Activated T-helper 9 cell treated with anti-CD3 and anti-CD28 coated beads, Interleukin-2, amount 50 U/mL, for 16 hours (primary cell): ENCODE results near the gene SUCNR1.
"Not testable (repeated sequence)": the region's sequence is repeated elsewhere in the genome, so short reads cannot be mapped to it uniquely, and the experiment has no call there.

Source experiments
- DNase-seq: peaks from one replicate; pipeline ENCODE4 v3.0.0-alpha.2; 2020; ENCODE audit warnings: low read depth

Gene SUCNR1

GRCh38 chr3:151873398-151873797 lies at the start of gene SUCNR1:
TSS of gene SUCNR1 (plus strand) at chr3:151873643. CDS start at chr3:151879893, 6,250 bp downstream.
- DNase-seq, result no peak

- DNase-seq, result no peak
Observed at GRCh38 chr3:151827816-151828215, 45.6 kb upstream of the SUCNR1 start.

GRCh38 chr3:151835751-151836525 lies 37.5 kb upstream of the SUCNR1 start:
- no peak for DNase-seq

- DNase-seq, result no peak
Observed at GRCh38 chr3:151837057-151837456, 36.4 kb upstream of the SUCNR1 start.

GRCh38 chr3:151838574-151839312 lies 34.7 kb upstream of the SUCNR1 start:
- DNase-seq, result no peak

GRCh38 chr3:151839313-151839631 lies 34.2 kb upstream of the SUCNR1 start:
- DNase-seq, result no peak

- no peak for DNase-seq
Observed at GRCh38 chr3:151841801-151842200, 31.6 kb upstream of the SUCNR1 start.

GRCh38 chr3:151843275-151843674 lies 30.2 kb upstream of the SUCNR1 start:
- DNase-seq, result no peak

GRCh38 chr3:151845306-151845905 lies 28.0 kb upstream of the SUCNR1 start:
- no peak for DNase-seq

- DNase-seq, result not testable (repeated sequence)
Observed at GRCh38 chr3:151850065-151850464, 23.4 kb upstream of the SUCNR1 start.

GRCh38 chr3:151852074-151852811 lies 21.2 kb upstream of the SUCNR1 start:
- no peak for DNase-seq

GRCh38 chr3:151856118-151856517 lies 17.3 kb upstream of the SUCNR1 start:
- no peak for DNase-seq

GRCh38 chr3:151856641-151857040 lies 16.8 kb upstream of the SUCNR1 start:
- no peak for DNase-seq

- no peak for DNase-seq
Observed at GRCh38 chr3:151859233-151859673, 14.2 kb upstream of the SUCNR1 start.

GRCh38 chr3:151859905-151860304 lies 13.5 kb upstream of the SUCNR1 start:
- no peak for DNase-seq

- no peak for DNase-seq
Observed at GRCh38 chr3:151863611-151864010, 9.8 kb upstream of the SUCNR1 start.

GRCh38 chr3:151864423-151865101 lies 8.9 kb upstream of the SUCNR1 start:
- DNase-seq, result no peak

- DNase-seq, result no peak
Observed at GRCh38 chr3:151866711-151867410, 6.6 kb upstream of the SUCNR1 start.

GRCh38 chr3:151867666-151868065 lies 5.8 kb upstream of the SUCNR1 start:
- no peak for DNase-seq

- no peak for DNase-seq
Observed at GRCh38 chr3:151869181-151869580, 4.3 kb upstream of the SUCNR1 start.
